H1 (cell line): ENCODE data around the gene LEMD2. TPM values are rescaled to one million over a fixed set of nuclear protein-coding genes. Genes with fewer than 3 reads are reported as not detected.

Experiments
- ATF2 ChIP-seq: IDR thresholded peaks from 2 replicates; pipeline ENCODE4 v1.6.1; 2012; ENCODE audit warnings: low read length, inconsistent platforms
- RNF2 ChIP-seq: fragments of 200-900, 300-1000 bp; sonication (generic); IDR thresholded peaks from 2 replicates; pipeline ENCODE4 v1.7.1; 2016; ENCODE audit warnings: borderline replicate concordance, low read depth, mild to moderate bottlenecking, antibody characterized with exemption, low read length; ENCODE audit not compliant: poor library complexity, severe bottlenecking; ENCODE audit errors: missing control alignments
- SIRT6 ChIP-seq: IDR thresholded peaks from one replicate; pipeline ENCODE4 v1.7.1; 2012; ENCODE audit warnings: low read length, inconsistent platforms
- polyA plus RNA-seq, 7 experiments: library from polyadenylated mRNA; depleted of rRNA in 3 of 7; stranded (reverse) in 5 of 7; unstranded in 2 of 7; fragments of >200 nt in 5 of 7; fragments of 200-250 nt in 2 of 7; gene quantifications; 1 replicate in 5 of 7; 2 replicates in 1 of 7; 4 replicates in 1 of 7; pipeline versions ENCODE4 v1.2.1 to v1.2.3, GENCODE V29; 2011 to 2013; ENCODE audit warnings: missing spikeins in 2 of 7, mixed read lengths in 2 of 7
- total RNA-seq: library from RNA; stranded (reverse); fragmentation: NEBNext Ultra II Directional; extraction: Animal tissue kit (Norgen Biotek cat#: 25700); gene quantifications from 2 replicates; pipeline ENCODE4 v1.2.1, GENCODE V29; 2021

Gene LEMD2
- total and polyA plus RNA-seq, 2 of the 8 experiments (the other 6 are each of a cell fraction or from before 2014, with no cell fraction given) = 32.7 to 57.3 TPM

- no peak for TF ChIP-seq ATF2
- no peak for TF ChIP-seq SIRT6
- no peak for TF ChIP-seq RNF2
These were observed 35.7 kb upstream of the LEMD2 start (continued) for GRCh38 chr6:33824461-33825154.
